Keratinocyte (primary cell): ENCODE results near the gene HIF1A. TPM values are rescaled to one million over a fixed set of nuclear protein-coding genes. Genes with fewer than 3 reads are reported as not detected.
A peak's percentile ranks its signal among the peaks of the same experiment; 100 is the strongest.

Experiments used
- DNase-seq: peaks from one replicate; pipeline ENCODE4 v3.0.0-alpha.2; 2011; ENCODE audit warnings: low read depth, missing footprints, low spot score
- FAIRE-seq: peaks from 2 replicates; lab custom pipeline; 2011; peaks lifted over from hg19 to GRCh38; lab: Jason Lieb, UNC
- H2AFZ ChIP-seq: 2 replicates; pipeline ENCODE4 v1.6.0; 2012; ENCODE audit warnings: low read length, control low read depth, inconsistent platforms; ENCODE audit not compliant: control insufficient read depth
- H3K27ac ChIP-seq: 2 replicates; pipeline ENCODE4 v1.5.1; 2011; ENCODE audit warnings: low read length; ENCODE audit not compliant: control insufficient read depth, insufficient read depth
- H3K27me3 ChIP-seq: 3 replicates; pipeline ENCODE4 v1.6.0; 2011; ENCODE audit warnings: low read length; ENCODE audit not compliant: control insufficient read depth, insufficient read depth; ENCODE audit errors: extremely low read depth
- H3K36me3 ChIP-seq, 2 experiments: 2 replicates in 1 of 2; 3 replicates in 1 of 2; pipeline ENCODE4 v1.5.1; 2011; ENCODE audit warnings: low read length in 2 of 2, mild to moderate bottlenecking in 1 of 2; ENCODE audit not compliant: control insufficient read depth in 2 of 2, insufficient read depth in 2 of 2; ENCODE audit errors: extremely low read depth in 1 of 2
- H3K4me1 ChIP-seq: 3 replicates; pipeline ENCODE4 v1.5.1; 2011; ENCODE audit warnings: low read length; ENCODE audit not compliant: control insufficient read depth, insufficient read depth; ENCODE audit errors: extremely low read depth
- H3K4me2 ChIP-seq: 3 replicates; pipeline ENCODE4 v1.6.0; 2011; ENCODE audit warnings: low read depth, low read length; ENCODE audit not compliant: control insufficient read depth, insufficient read depth; ENCODE audit errors: extremely low read depth
- H3K4me3 ChIP-seq, 3 experiments: fragments of 200-600 bp in 1 of 3; sonication (generic) in 1 of 3; 2 replicates in 2 of 3; 3 replicates in 1 of 3; pipeline ENCODE4 v1.5.1; 2011 to 2016; ENCODE audit warnings: low read length in 3 of 3, mild to moderate bottlenecking in 3 of 3, control low read depth in 2 of 3, inconsistent platforms in 1 of 3, low read depth in 1 of 3, mixed read lengths in 1 of 3, mixed run types in 1 of 3, moderate library complexity in 1 of 3; ENCODE audit not compliant: control insufficient read depth in 2 of 3, insufficient read depth in 2 of 3; ENCODE audit errors: extremely low read depth in 1 of 3
- H3K79me2 ChIP-seq: 2 replicates; pipeline ENCODE4 v1.6.0; 2012; ENCODE audit warnings: low read length; ENCODE audit not compliant: control insufficient read depth, insufficient read depth
- H3K9ac ChIP-seq: 3 replicates; pipeline ENCODE4 v1.6.0; 2011; ENCODE audit warnings: low read length; ENCODE audit not compliant: control insufficient read depth, insufficient read depth; ENCODE audit errors: extremely low read depth
- H3K9me1 ChIP-seq: 3 replicates; pipeline ENCODE4 v1.6.0; 2011; ENCODE audit warnings: low read length; ENCODE audit not compliant: control insufficient read depth, insufficient read depth; ENCODE audit errors: extremely low read depth
- H3K9me3 ChIP-seq: 2 replicates; pipeline ENCODE4 v1.5.1; 2012; ENCODE audit warnings: low read depth, low read length; ENCODE audit not compliant: control insufficient read depth
- H4K20me1 ChIP-seq: 3 replicates; pipeline ENCODE4 v1.6.0; 2011; ENCODE audit warnings: low read length; ENCODE audit not compliant: control insufficient read depth, insufficient read depth; ENCODE audit errors: extremely low read depth
- CTCF ChIP-seq, 3 experiments: IDR thresholded peaks in 1 of 3; conservative IDR thresholded peaks in 1 of 3; optimal IDR thresholded peaks in 1 of 3; 2 replicates in 2 of 3; 3 replicates in 1 of 3; pipeline versions ENCODE3 to v1.5.1; 2011; ENCODE audit warnings: low read length in 3 of 3, mild to moderate bottlenecking in 3 of 3, moderate library complexity in 2 of 3, control low read depth in 1 of 3, inconsistent platforms in 1 of 3; ENCODE audit not compliant: insufficient read depth in 2 of 3; ENCODE audit errors: extremely low read depth in 1 of 3
- EZH2 ChIP-seq: IDR thresholded peaks from one replicate; pipeline ENCODE4 v1.6.1; 2012; ENCODE audit warnings: inconsistent platforms, mild to moderate bottlenecking, low read length, moderate library complexity
- dilution Hi-C: fragments of 300-500 bp; cut with MboI; formaldehyde crosslinking; loops from one replicate; pipeline ENCODE4 v1.7.0; 2020; ENCODE audit warnings: low sequenced_read_pairs; ENCODE audit not compliant: extremely low pct_ligation_motif_present
- polyA plus RNA-seq, 5 experiments: library from polyadenylated mRNA; depleted of rRNA in 3 of 5; stranded (reverse) in 3 of 5; stranded (forward) in 1 of 5; unstranded in 1 of 5; fragments of >200 nt; gene quantifications; 1 replicate in 1 of 5; 2 replicates in 3 of 5; 3 replicates in 1 of 5; pipeline versions ENCODE4 v1.2.1 to v1.2.3, GENCODE V29; 2011 to 2012; ENCODE audit warnings: missing spikeins in 2 of 5, low read depth in 1 of 5, low replicate concordance in 1 of 5

The HIF1A gene
- polyA plus RNA-seq, 1 donor (not counting 4 experiments of a cell fraction or from before 2014, with no cell fraction given): 202 TPM

DNA sequence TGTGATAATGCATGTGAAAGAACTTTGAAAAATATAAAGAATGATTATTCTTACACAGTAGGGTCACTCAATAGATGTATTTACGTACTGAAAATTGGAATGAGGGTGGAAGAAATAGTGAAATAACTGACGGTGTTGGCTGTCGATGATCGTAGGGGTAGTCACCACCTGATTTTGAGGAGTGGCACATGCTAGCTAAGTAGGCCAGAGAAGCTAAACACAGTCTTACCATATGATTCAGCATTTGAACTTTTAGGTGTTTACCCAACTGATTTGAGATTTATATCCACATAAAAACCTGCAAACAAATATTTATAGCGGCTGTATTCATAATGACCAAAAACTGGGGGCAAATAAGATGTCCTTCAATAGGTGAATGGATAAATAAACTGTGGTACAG lies 47.6 kb upstream of the HIF1A start:
- Histone ChIP-seq H3K9ac (peak overlapping the region; percentile 49), H3K9me1 (no peaks in the 10 kb centered on the region), H3K9me3 (no peaks in the 10 kb centered on the region), H3K79me2 (no peaks in the 10 kb centered on the region), H4K20me1 (no peaks in the 10 kb centered on the region), H3K4me2 (peak overlapping the region; percentile 61), H3K27ac (peak overlapping the region; percentile 66), H2AFZ (no peak overlapping the region), H3K4me3 (no peak overlapping the region), H3K36me3 (no peaks in the 10 kb centered on the region), H3K4me1 (peaks cover 25% of the 10 kb centered on the region), H3K27me3 (no peaks in the 10 kb centered on the region)
- DNase-seq (no peak), FAIRE-seq (no peak)
- no peak for TF ChIP-seq EZH2
- TF ChIP-seq CTCF (optimal IDR thresholded peaks at IDR 0.05 in 1 of 3, IDR thresholded peaks at IDR 0.05 in 1 of 3, conservative IDR thresholded peaks at IDR 0.05 in 1 of 3; ENCODE audit: extremely low read depth in 1 of 3, insufficient read depth in 2 of 3, low read length in 3 of 3): no peak
- dilution Hi-C loops: no loop called here

DNA sequence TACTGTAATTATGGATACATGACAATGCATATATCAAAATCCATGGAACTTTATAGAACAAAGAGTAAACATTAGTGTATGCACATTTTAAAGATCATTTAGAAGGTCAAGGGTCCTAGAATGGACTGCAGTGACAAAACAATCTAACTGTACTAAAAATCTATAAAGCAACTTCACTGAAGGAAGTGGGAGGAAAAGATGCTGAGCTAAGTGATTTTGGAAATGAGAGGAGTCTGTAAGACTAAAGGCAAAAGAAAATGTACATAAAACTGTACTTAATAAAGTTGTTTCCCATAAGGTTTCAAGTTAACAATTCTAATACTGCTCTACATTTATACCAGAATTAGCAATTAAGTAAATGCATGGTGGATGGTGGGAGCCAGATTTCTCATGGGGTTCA lies 46.9 kb upstream of the HIF1A start:
- DNase-seq (no peak), FAIRE-seq (no peak)
- no peak overlapping the region for H2AFZ ChIP-seq
- no peak overlapping the region for H3K27ac ChIP-seq
- TF ChIP-seq CTCF (optimal IDR thresholded peaks at IDR 0.05 in 1 of 3, IDR thresholded peaks at IDR 0.05 in 1 of 3, conservative IDR thresholded peaks at IDR 0.05 in 1 of 3; ENCODE audit: extremely low read depth in 1 of 3, insufficient read depth in 2 of 3, low read length in 3 of 3) (no peak), EZH2 (no peak)
- peaks cover 30% of the 10 kb centered on the region for H3K4me1 ChIP-seq
- H4K20me1 ChIP-seq: no peaks in the 10 kb centered on the region
- H3K9me3 ChIP-seq: no peaks in the 10 kb centered on the region
- no peaks in the 10 kb centered on the region for H3K79me2 ChIP-seq
- H3K9me1 ChIP-seq: no peaks in the 10 kb centered on the region
- H3K4me3 ChIP-seq: no peak overlapping the region
- dilution Hi-C loops: no loop called here
- H3K9ac ChIP-seq: no peak overlapping the region
- no peaks in the 10 kb centered on the region for H3K36me3 ChIP-seq
- H3K27me3 ChIP-seq: no peaks in the 10 kb centered on the region
- H3K4me2 ChIP-seq: no peak overlapping the region
